ENCODE data around the gene GPR160.
"Not testable (repeated sequence)": the region's sequence is repeated elsewhere in the genome, so short reads cannot be mapped to it uniquely, and the experiment has no call there.

The GPR160 gene

GRCh38 chr3:170109579-170110293 is 71.9 kb downstream of the GPR160 start:
- Mint-ChIP-seq H3K27me3 (no peaks in the 10 kb centered on the region), H3K9me3 (no peaks in the 10 kb centered on the region), H3K4me3 (no peak overlapping the region), H3K27ac (ENCODE audit: low read depth) (peak overlapping the region; percentile 2), H3K4me1 (peaks cover 21% of the 10 kb centered on the region), H3K36me3 (ENCODE audit: insufficient read depth) (peaks cover 37% of the 10 kb centered on the region)
- DNase-seq (ENCODE audit: low spot score in 2 of 2) (no peak), ATAC-seq (replicated peaks; ENCODE audit: extremely low read depth, poor library complexity, severe bottlenecking) (no peak)

GRCh38 chr3:170111147-170111771 is 73.5 kb downstream of the GPR160 start:
- H3K27ac Mint-ChIP-seq (ENCODE audit: low read depth), result no peak overlapping the region
- H3K4me1 Mint-ChIP-seq, result peaks cover 27% of the 10 kb centered on the region
- H3K27me3 Mint-ChIP-seq, result no peaks in the 10 kb centered on the region
- H3K9me3 Mint-ChIP-seq, result no peaks in the 10 kb centered on the region
- DNase-seq (ENCODE audit: low spot score in 2 of 2) (no peak), ATAC-seq (replicated peaks; ENCODE audit: extremely low read depth, poor library complexity, severe bottlenecking) (no peak)
- no peak overlapping the region for H3K4me3 Mint-ChIP-seq
- peaks cover 44% of the 10 kb centered on the region for H3K36me3 Mint-ChIP-seq (ENCODE audit: insufficient read depth)

- not testable (repeated sequence) for DNase-seq (ENCODE audit: low spot score in 2 of 2); H3K27me3 Mint-ChIP-seq; ATAC-seq (replicated peaks; ENCODE audit: extremely low read depth, poor library complexity, severe bottlenecking); H3K27ac Mint-ChIP-seq (ENCODE audit: low read depth); H3K4me3 Mint-ChIP-seq; H3K9me3 Mint-ChIP-seq
- peaks cover 54% of the 10 kb centered on the region for H3K36me3 Mint-ChIP-seq (ENCODE audit: insufficient read depth)
- H3K4me1 Mint-ChIP-seq, result peaks cover 22% of the 10 kb centered on the region
Observed at GRCh38 chr3:170114165-170114564, 76.4 kb downstream of the GPR160 start.

GRCh38 chr3:170117134-170117533 is 79.3 kb downstream of the GPR160 start:
- Mint-ChIP-seq H3K9me3 (no peaks in the 10 kb centered on the region), H3K36me3 (ENCODE audit: insufficient read depth) (peaks cover 74% of the 10 kb centered on the region), H3K4me1 (peaks cover 6% of the 10 kb centered on the region), H3K27me3 (no peaks in the 10 kb centered on the region), H3K4me3 (no peak overlapping the region), H3K27ac (ENCODE audit: low read depth) (no peak overlapping the region)
- DNase-seq (ENCODE audit: low spot score in 2 of 2) (no peak), ATAC-seq (replicated peaks; ENCODE audit: extremely low read depth, poor library complexity, severe bottlenecking) (no peak)

GRCh38 chr3:170128259-170128976 is 90.6 kb downstream of the GPR160 start:
- peak; percentile 24 for ATAC-seq (replicated peaks; ENCODE audit: extremely low read depth, poor library complexity, severe bottlenecking)
- no peak for DNase-seq (ENCODE audit: low spot score in 2 of 2)
- peak overlapping the region; percentile 77 for H3K27ac Mint-ChIP-seq (ENCODE audit: low read depth)
- H3K36me3 Mint-ChIP-seq (ENCODE audit: insufficient read depth), result peaks cover 36% of the 10 kb centered on the region
- no peaks in the 10 kb centered on the region for H3K9me3 Mint-ChIP-seq
- H3K27me3 Mint-ChIP-seq, result no peaks in the 10 kb centered on the region
- H3K4me3 Mint-ChIP-seq, result peak overlapping the region; percentile 23
- peaks cover 15% of the 10 kb centered on the region for H3K4me1 Mint-ChIP-seq

- peaks cover 36% of the 10 kb centered on the region for H3K36me3 Mint-ChIP-seq (ENCODE audit: insufficient read depth)
- no peaks in the 10 kb centered on the region for H3K27me3 Mint-ChIP-seq
- DNase-seq (ENCODE audit: low spot score in 2 of 2), result no peak
- ATAC-seq (replicated peaks; ENCODE audit: extremely low read depth, poor library complexity, severe bottlenecking), result no peak
- H3K4me1 Mint-ChIP-seq, result peaks cover 15% of the 10 kb centered on the region
- no peaks in the 10 kb centered on the region for H3K9me3 Mint-ChIP-seq
- H3K4me3 Mint-ChIP-seq, result peak overlapping the region; percentile 23
- H3K27ac Mint-ChIP-seq (ENCODE audit: low read depth), result peak overlapping the region; percentile 77
Observed at GRCh38 chr3:170128977-170129431, 91.2 kb downstream of the GPR160 start.

- Mint-ChIP-seq H3K27ac (ENCODE audit: low read depth) (no peak overlapping the region), H3K27me3 (no peaks in the 10 kb centered on the region), H3K4me3 (no peak overlapping the region), H3K4me1 (peaks cover 18% of the 10 kb centered on the region), H3K9me3 (no peaks in the 10 kb centered on the region), H3K36me3 (ENCODE audit: insufficient read depth) (peaks cover 44% of the 10 kb centered on the region)
- ATAC-seq (replicated peaks; ENCODE audit: extremely low read depth, poor library complexity, severe bottlenecking), result no peak
- no peak for DNase-seq (ENCODE audit: low spot score in 2 of 2)
Observed at GRCh38 chr3:170130532-170130931, 92.7 kb downstream of the GPR160 start.

GRCh38 chr3:170132335-170132734 is 94.5 kb downstream of the GPR160 start:
- Mint-ChIP-seq H3K36me3 (ENCODE audit: insufficient read depth) (peaks cover 44% of the 10 kb centered on the region), H3K27me3 (no peaks in the 10 kb centered on the region), H3K4me3 (no peak overlapping the region), H3K27ac (ENCODE audit: low read depth) (no peak overlapping the region), H3K4me1 (peaks cover 28% of the 10 kb centered on the region), H3K9me3 (no peaks in the 10 kb centered on the region)
- ATAC-seq (replicated peaks; ENCODE audit: extremely low read depth, poor library complexity, severe bottlenecking) (no peak), DNase-seq (ENCODE audit: low spot score in 2 of 2) (no peak)
